Activated CD8-positive, alpha-beta memory T cell treated with anti-CD3 and anti-CD28 coated beads for 1 hour (primary cell): ENCODE measurements around the gene LITAFD.
"Not testable (repeated sequence)": the region's sequence is repeated elsewhere in the genome, so short reads cannot be mapped to it uniquely, and the experiment has no call there.

ENCODE experiments used
- DNase-seq, 2 donors: peaks; one replicate each; pipeline ENCODE4 v3.0.0-alpha.2; 2020; ENCODE audit warnings: low read depth in 1 of 2; ENCODE audit errors: extremely low read depth in 1 of 2

LITAFD gene

GRCh38 chr16:8855972-8856371 lies 26.2 kb upstream of the LITAFD start:
- DNase-seq = no peak

- no peak for DNase-seq
These were observed 22.9 kb upstream of the LITAFD start for GRCh38 chr16:8858994-8859912.

- no peak for DNase-seq
These were observed 22.0 kb upstream of the LITAFD start for GRCh38 chr16:8859913-8860881.

- DNase-seq = no peak
These were observed 20.4 kb upstream of the LITAFD start for GRCh38 chr16:8861563-8862308.

- no peak for DNase-seq
These were observed 19.6 kb upstream of the LITAFD start for GRCh38 chr16:8862309-8863130.

GRCh38 chr16:8863594-8864424 lies 18.3 kb upstream of the LITAFD start:
- DNase-seq = no peak

- DNase-seq = no peak
These were observed 17.6 kb upstream of the LITAFD start for GRCh38 chr16:8864480-8865110.

GRCh38 chr16:8865145-8865882 lies 16.8 kb upstream of the LITAFD start:
- no peak for DNase-seq

- no peak for DNase-seq
These were observed 15.8 kb upstream of the LITAFD start for GRCh38 chr16:8866118-8866883.

- DNase-seq = no peak
These were observed 15.3 kb upstream of the LITAFD start for GRCh38 chr16:8866884-8867215.

GRCh38 chr16:8867216-8867931 lies 14.8 kb upstream of the LITAFD start:
- no peak for DNase-seq

- no peak for DNase-seq
These were observed 14.2 kb upstream of the LITAFD start for GRCh38 chr16:8867932-8868415.

- peak; percentile 39 to 58 for DNase-seq
These were observed 13.5 kb upstream of the LITAFD start, which contains the start of gene CARHSP1 for GRCh38 chr16:8868416-8869211. Gene CARHSP1, minus strand, starts transcription at chr16:8869006. Its CDS starts 9,678 bp downstream, at chr16:8859328.

- DNase-seq = no peak
These were observed 12.8 kb upstream of the LITAFD start for GRCh38 chr16:8869212-8869987.

GRCh38 chr16:8869988-8870241 lies 12.2 kb upstream of the LITAFD start:
- DNase-seq = not testable (repeated sequence)
